Measurements from ENCODE around the gene NTN4.

The NTN4 gene

GRCh38 chr12:95740751-95741150 lies 49.8 kb downstream of the NTN4 start:
- H3K27ac ChIP-seq: no peak overlapping the region
- TF ChIP-seq CTCF (conservative IDR thresholded peaks at IDR 0.05): no peak

GRCh38 chr12:95739561-95740313 lies 50.8 kb downstream of the NTN4 start:
- no peak for TF ChIP-seq CTCF (conservative IDR thresholded peaks at IDR 0.05)
- peak overlapping the region; percentile 79 for H3K27ac ChIP-seq

GRCh38 chr12:95738024-95738611 lies 52.4 kb downstream of the NTN4 start:
- TF ChIP-seq CTCF (conservative IDR thresholded peaks at IDR 0.05): no peak
- peak overlapping the region; percentile 79 for H3K27ac ChIP-seq

- H3K27ac ChIP-seq: peak overlapping the region; percentile 79
- no peak for TF ChIP-seq CTCF (conservative IDR thresholded peaks at IDR 0.05)
Measured at GRCh38 chr12:95736631-95737030, 53.9 kb downstream of the NTN4 start.

GRCh38 chr12:95735728-95736127 lies 54.8 kb downstream of the NTN4 start:
- peak overlapping the region; percentile 79 for H3K27ac ChIP-seq

GRCh38 chr12:95733141-95733825 lies 57.3 kb downstream of the NTN4 start:
- no peak for TF ChIP-seq CTCF (conservative IDR thresholded peaks at IDR 0.05)
- peak overlapping the region; percentile 79 for H3K27ac ChIP-seq

- no peak overlapping the region for H3K27ac ChIP-seq
- no peak for TF ChIP-seq CTCF (conservative IDR thresholded peaks at IDR 0.05)
Measured at GRCh38 chr12:95731519-95731958, 59.0 kb downstream of the NTN4 start.
